Measurements from ENCODE around the gene KIF26B.

DNA sequence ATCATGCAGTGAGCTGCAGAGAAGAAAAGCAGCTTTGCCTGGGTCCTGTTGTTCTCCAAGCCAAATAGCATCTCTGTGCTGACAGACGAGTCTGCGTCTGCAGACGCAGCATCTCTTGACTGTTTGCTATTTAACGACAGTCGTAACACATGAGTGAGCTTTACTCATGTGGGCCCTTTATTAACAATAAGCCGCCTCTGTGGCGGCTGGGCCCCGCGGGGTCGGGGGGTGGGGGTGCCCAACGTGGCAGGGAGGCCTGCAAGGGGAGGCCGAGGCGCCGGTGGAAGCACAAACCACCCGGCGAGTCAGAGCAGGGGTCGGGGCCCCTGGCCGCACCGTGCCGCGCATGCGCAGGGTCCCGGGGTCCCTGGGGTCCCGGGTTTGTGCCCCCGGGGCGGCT is 435.1 kb downstream of the KIF26B start:
- TF ChIP-seq EZH2 (IDR thresholded peaks at IDR 0.05; ENCODE audit: borderline replicate concordance, control insufficient read depth, low read depth, low read length) (no peak), CTCF (IDR thresholded peaks at IDR 0.05 in 2 of 3, conservative IDR thresholded peaks at IDR 0.05 in 1 of 3; ENCODE audit: control insufficient read depth in 2 of 3, extremely low read depth in 1 of 3, insufficient read depth in 1 of 3, low read depth in 3 of 3, low read length in 3 of 3) (no peak), HDAC2 (IDR thresholded peaks at IDR 0.05) (no peak), POLR2AphosphoS5 (IDR thresholded peaks at IDR 0.05; ENCODE audit: low read length) (no peak), SMC3 (IDR thresholded peaks at IDR 0.05; ENCODE audit: borderline replicate concordance, low read length) (no peak), POLR2A (IDR thresholded peaks at IDR 0.05; ENCODE audit: low read depth, low read length) (no peak), CUX1 (IDR thresholded peaks at IDR 0.05; ENCODE audit: insufficient replicate concordance, low read depth, low read length) (no peak), CHD1 (IDR thresholded peaks at IDR 0.05; ENCODE audit: low read depth, low read length) (no peak), PKNOX1 (IDR thresholded peaks at IDR 0.05) (no peak), MEF2A (IDR thresholded peaks at IDR 0.05; ENCODE audit: insufficient read depth, low read depth, low read length) (no peak), ZSCAN29 (IDR thresholded peaks at IDR 0.05) (no peak), IKZF1 (conservative IDR thresholded peaks at IDR 0.05) (no peak), TCF12 (IDR thresholded peaks at IDR 0.05; ENCODE audit: low read depth, low read length) (no peak)
